Muscle of leg (tissue), 11 donors: Measurements from ENCODE around the gene AFG1L. TPM values are rescaled to one million over a fixed set of nuclear protein-coding genes. Genes with fewer than 3 reads are reported as not detected.
"Not testable (repeated sequence)": the region's sequence is repeated elsewhere in the genome, so short reads cannot be mapped to it uniquely, and the experiment has no call there.

Experiments used
- DNase-seq: peaks from one replicate; pipeline ENCODE4 v3.0.0; 2013
- H3K27ac ChIP-seq: one replicate; pipeline ENCODE4 v1.5.1; 2013; ENCODE audit warnings: mild to moderate bottlenecking, low read length, control low read depth
- H3K27me3 ChIP-seq: one replicate; pipeline ENCODE4 v1.6.1; 2013; ENCODE audit warnings: low read length; ENCODE audit not compliant: control insufficient read depth, insufficient read depth
- H3K36me3 ChIP-seq: one replicate; pipeline ENCODE4 v1.6.1; 2013; ENCODE audit warnings: low read length; ENCODE audit not compliant: control insufficient read depth, insufficient read depth
- H3K4me1 ChIP-seq: one replicate; pipeline ENCODE4 v1.6.1; 2013; ENCODE audit warnings: low read length; ENCODE audit not compliant: control insufficient read depth, insufficient read depth
- H3K4me3 ChIP-seq: one replicate; pipeline ENCODE4 v1.5.1; 2013; ENCODE audit warnings: low read length, control low read depth
- H3K9me3 ChIP-seq: replicated peaks from 2 replicates; pipeline ENCODE4 v1.6.1; 2013; ENCODE audit warnings: low read depth, low read length; ENCODE audit not compliant: control insufficient read depth
- WGBS: methylation state at CpG from one replicate; pipeline ENCODE4 v1.1.5; 2013; ENCODE audit warnings: missing lambda C conversion rate; ENCODE audit not compliant: insufficient coverage; 5-methylcytosine and 5-hydroxymethylcytosine counted together
- polyA plus RNA-seq, 8 donors: library from polyadenylated mRNA; unstranded; fragments of 120-200 nt; gene quantifications; one replicate each; pipeline versions ENCODE4 v1.2.1 to v1.2.3, GENCODE V29; 2013; ENCODE audit warnings: inconsistent platforms in 1 of 8, low replicate concordance in 1 of 8; ENCODE audit not compliant: insufficient read length in 8 of 8, insufficient read depth in 1 of 8
- total RNA-seq: library from RNA; stranded (reverse); fragments of 120-200 nt; gene quantifications from one replicate; pipeline ENCODE4 v1.2.4, GENCODE V29; 2013

The AFG1L gene
- total and polyA plus RNA-seq, 9 donors = 3.9 to 7.2 (median 5.1) TPM

DNA sequence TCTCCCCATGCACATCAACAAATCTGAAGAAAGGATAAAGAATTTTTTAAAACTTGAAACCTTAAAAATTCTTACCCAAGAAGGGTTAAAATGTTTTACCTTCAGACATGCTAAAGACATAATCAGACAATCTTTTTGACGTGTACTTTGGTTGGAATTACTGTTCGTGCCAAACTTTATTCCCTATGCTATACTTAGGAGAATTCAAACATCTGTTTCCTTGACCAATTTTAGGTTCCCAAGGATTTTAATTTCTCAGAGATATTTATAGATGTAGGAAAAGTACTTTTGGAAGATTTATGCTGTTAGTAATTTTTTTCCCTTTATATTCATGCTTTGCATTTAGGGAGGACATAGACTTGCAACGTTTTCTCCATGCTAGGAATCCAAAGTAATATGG lies 108.4 kb downstream of the AFG1L start:
- peaks cover 3% of the 10 kb centered on the region for H3K4me1 ChIP-seq
- no peaks in the 10 kb centered on the region for H3K9me3 ChIP-seq
- H3K36me3 ChIP-seq = no peaks in the 10 kb centered on the region
- WGBS = no CpG with 5 or more reads among the region's 3 CpGs
- DNase-seq = peak; percentile 90
- H3K27me3 ChIP-seq = no peaks in the 10 kb centered on the region
- H3K4me3 ChIP-seq = no peak overlapping the region
- peak overlapping the region; percentile 56 for H3K27ac ChIP-seq

DNA sequence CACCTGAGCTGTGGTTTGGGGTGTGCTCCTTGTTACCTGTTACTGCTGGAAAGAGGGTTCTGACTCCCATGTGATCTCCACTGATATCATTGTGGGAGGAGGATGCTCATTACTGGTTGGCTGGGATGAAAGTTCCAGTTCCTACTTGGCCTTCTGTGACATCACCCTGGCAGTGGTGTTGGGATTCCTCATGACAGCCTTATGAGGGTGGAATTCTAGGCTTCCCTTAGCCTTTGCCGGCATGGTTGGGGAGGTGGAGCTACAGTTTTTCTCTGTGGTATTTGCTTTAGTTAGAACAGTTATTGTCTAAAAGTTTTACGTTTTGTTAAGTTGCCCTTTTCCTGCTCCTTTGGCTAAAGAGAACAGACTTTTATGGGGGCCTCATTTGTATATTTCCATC lies 112.1 kb downstream of the AFG1L start:
- H3K4me1 ChIP-seq = peaks cover 3% of the 10 kb centered on the region
- no peaks in the 10 kb centered on the region for H3K9me3 ChIP-seq
- WGBS = 86% methylated on average over 1 of the region's 2 CpGs
- no peak overlapping the region for H3K27ac ChIP-seq
- DNase-seq = peak; percentile 16
- no peaks in the 10 kb centered on the region for H3K36me3 ChIP-seq
- no peak overlapping the region for H3K4me3 ChIP-seq
- no peaks in the 10 kb centered on the region for H3K27me3 ChIP-seq

DNA sequence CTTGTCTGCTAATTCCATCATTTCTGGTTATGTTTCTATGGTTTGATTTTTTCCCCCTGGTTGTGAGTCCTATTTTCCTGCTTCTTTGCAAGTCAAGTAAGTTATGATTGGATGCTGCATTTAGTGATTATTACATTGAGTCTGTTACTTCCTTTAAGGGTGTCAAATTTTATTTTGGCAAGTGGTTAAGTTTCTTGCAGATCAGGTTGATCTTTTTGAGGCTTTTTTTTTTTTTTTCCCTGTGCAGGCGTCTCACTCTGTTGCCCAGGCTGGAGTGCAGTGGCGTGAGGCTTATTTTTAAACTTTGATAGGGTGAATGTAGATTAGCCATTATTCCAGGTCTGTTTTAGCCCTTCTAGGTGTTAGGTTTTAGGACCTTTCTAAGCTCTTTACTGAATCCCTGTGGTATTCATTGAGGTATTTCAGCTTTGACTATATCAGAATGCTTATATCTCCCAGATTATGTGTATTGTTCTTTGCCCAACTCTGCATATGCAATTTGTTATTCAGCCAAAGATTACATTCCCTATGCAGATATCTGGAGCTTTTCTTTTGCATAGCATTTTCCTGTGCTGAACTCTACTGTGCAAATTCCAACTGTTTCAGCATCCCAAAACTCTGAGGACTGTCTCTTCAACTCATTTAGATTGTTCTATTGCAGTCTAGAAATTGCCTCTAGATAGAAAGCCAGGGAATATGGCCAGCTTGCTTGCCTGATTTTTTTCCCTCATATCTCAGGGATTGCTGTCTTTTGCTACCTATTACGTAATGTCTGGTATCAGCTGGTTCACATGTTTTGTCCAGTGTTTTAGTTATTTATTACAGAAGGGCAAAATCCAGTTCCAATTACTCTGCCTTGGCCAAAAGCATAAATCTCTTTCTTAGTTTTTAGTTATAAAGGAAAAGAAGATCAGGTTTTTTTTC lies 113.3 kb downstream of the AFG1L start:
- peak; percentile 93 for DNase-seq
- H3K27ac ChIP-seq = peak overlapping the region; percentile 37
- no CpG with 5 or more reads among the region's 3 CpGs for WGBS

DNA sequence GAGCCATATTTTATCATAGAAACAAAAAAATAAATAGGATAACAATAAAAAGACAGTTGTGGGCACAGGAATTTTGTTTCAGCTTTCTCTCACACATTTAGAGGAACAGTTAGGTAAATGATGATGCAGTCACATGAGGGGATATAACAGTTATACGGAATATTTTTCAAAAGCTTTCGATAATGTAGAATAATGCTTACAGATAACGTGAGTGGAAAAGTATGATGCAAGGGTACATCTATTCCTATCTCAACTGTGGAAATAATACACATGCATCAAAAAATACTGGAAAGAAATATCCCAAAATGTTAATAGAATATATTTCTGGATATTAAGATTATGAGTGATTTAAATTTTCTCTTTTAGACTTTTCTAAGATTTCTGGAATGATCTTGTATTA lies 114.0 kb downstream of the AFG1L start:
- Histone ChIP-seq H3K27ac (peak overlapping the region; percentile 37), H3K4me1 (peaks cover 3% of the 10 kb centered on the region), H3K27me3 (no peaks in the 10 kb centered on the region), H3K36me3 (no peaks in the 10 kb centered on the region), H3K4me3 (no peak overlapping the region), H3K9me3 (no peaks in the 10 kb centered on the region)
- DNase-seq = no peak
- WGBS = no CpG with 5 or more reads among the region's 3 CpGs

More for the DNA sequence above, 113.3 kb downstream of the AFG1L start:
- H3K4me1 ChIP-seq = peaks cover 3% of the 10 kb centered on the region
- H3K36me3 ChIP-seq = no peaks in the 10 kb centered on the region
- no peaks in the 10 kb centered on the region for H3K9me3 ChIP-seq
- H3K27me3 ChIP-seq = no peaks in the 10 kb centered on the region
- H3K4me3 ChIP-seq = no peak overlapping the region

DNA sequence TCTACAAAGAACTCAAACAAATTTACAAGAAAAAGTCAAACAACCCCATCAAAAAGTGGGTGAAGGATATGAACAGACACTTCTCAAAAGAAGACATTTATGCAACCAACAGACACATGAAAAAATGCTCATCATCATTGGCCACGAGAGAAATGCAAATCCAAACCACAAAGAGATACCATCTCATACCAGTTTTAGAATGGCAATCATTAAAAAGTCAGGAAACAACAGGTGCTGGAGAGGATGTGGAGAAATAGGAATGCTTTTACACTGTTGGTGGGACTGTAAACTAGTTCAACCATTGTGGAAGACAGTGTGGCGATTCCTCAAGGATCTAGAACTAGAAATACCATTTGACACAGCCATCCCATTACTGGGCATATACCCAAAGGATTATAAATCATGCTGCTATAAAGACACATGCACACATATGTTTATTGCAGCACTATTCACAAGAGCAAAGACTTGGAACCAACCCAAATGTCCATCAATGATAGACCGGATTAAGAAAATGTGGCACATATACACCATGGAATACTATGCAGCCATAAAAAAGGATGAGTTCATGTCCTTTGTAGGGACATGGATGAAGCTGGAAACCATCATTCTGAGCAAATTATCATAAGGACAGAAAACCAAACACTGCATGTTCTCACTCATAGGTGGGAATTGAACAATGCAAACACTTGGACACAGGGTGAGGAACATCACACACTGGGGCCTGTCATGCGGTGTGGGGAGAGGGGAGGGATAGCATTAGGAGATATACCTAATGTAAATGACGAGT lies 121.4 kb downstream of the AFG1L start:
- not testable (repeated sequence) for H3K27me3 ChIP-seq, DNase-seq, H3K27ac ChIP-seq, H3K4me1 ChIP-seq, H3K9me3 ChIP-seq, H3K36me3 ChIP-seq, H3K4me3 ChIP-seq
- WGBS = 100% methylated on average over 1 of the region's 5 CpGs

DNA sequence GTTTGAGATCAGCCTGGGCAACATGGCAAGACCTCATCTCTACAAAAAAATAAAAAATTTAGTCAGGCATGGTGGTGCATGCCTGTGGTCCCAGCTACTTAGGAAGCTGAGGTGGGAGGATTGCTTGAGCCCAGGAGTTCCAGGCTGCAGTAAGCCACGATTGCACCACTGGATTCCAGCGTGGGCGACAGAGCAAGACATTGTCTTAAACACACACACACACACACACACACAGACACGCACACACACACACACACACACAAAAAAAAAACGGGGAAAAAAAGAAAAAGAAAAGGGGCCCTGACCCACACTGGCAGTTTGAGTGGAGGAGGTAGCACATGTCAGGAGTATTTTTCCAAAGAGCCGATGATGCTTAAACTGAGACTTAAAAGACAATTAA lies 122.2 kb downstream of the AFG1L start:
- H3K27ac ChIP-seq = no peak overlapping the region
- H3K36me3 ChIP-seq = no peaks in the 10 kb centered on the region
- H3K9me3 ChIP-seq = no peaks in the 10 kb centered on the region
- 90% methylated on average over 1 of the region's 6 CpGs for WGBS
- H3K27me3 ChIP-seq = no peaks in the 10 kb centered on the region
- H3K4me1 ChIP-seq = no peaks in the 10 kb centered on the region
- H3K4me3 ChIP-seq = no peak overlapping the region
- DNase-seq = no peak

DNA sequence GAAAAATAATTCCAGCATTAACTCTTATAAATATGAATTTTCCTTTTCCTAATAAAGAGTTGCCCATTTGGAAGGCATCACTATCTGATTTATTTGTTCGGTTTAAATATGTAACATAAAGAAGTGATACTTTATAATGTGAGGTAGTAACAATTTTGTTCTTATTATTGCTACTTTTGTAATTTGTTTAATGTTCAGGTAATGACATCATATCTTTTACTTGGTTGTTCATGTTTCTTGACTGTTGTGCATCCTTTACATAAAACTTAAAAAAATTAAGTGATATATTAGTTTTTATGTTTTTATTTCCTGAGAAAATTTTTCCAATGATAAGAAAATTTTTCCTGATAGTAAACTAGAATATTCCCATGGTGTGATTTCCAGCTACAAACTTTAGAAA lies 124.6 kb downstream of the AFG1L start:
- DNase-seq = no peak
- no CpG with 5 or more reads among the region's 1 CpG for WGBS
- Histone ChIP-seq H3K36me3 (no peaks in the 10 kb centered on the region), H3K4me1 (no peaks in the 10 kb centered on the region), H3K9me3 (no peaks in the 10 kb centered on the region), H3K27me3 (no peaks in the 10 kb centered on the region), H3K27ac (no peak overlapping the region), H3K4me3 (no peak overlapping the region)

DNA sequence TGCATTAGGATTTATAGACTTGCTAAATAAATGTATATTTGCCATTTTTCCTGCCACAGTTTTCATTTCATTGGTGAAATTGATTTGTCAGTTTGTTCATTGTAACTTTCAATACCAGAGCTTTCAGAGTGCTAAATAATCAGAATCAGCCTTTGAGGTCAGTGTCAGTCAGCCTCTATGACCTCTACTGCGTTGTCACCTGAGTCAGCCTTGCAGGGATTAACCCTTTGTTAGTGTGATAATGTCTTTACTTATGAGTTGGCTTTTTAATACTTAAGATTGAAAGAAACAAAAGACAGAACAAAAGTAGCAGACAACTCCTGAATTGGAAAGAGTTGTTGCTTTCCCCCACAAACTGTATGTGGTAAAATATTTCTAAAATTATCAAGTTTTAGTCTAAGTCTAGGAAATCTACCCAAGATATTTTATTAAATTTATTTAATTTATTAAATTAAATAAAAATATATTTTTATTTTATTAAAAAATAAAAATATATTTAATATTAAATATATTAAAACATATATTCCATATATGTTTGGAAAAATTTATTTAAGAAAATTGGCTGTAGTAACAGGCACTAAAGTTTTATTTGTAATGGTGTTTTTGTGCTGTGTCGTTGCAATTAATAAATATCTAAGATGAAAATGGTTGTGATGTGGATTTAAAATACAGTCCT lies 125.2 kb downstream of the AFG1L start:
- Histone ChIP-seq H3K4me1 (no peaks in the 10 kb centered on the region), H3K4me3 (no peak overlapping the region), H3K36me3 (no peaks in the 10 kb centered on the region), H3K9me3 (no peaks in the 10 kb centered on the region), H3K27ac (no peak overlapping the region), H3K27me3 (no peaks in the 10 kb centered on the region)
- no peak for DNase-seq
- no CpG with 5 or more reads among the region's 2 CpGs for WGBS

DNA sequence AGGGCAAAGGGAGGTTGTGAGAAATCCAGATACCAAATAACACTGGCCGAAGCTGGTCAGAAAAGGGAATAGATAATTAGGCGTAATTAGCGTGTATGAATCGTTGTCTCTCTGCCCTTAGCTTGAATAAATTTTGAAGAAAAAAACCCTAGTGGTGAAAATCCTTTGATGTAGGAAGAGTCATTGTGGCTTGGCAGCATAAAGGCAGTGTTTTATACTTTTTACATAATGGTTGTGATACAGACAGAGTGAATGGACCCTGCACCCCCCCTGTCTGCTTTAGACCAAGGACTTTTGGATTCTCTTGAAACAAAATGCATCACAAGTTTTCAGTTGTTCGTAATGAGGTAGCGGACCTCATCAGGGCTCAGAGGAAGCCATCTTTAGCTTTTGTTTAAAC lies 126.5 kb downstream of the AFG1L start:
- H3K36me3 ChIP-seq = no peaks in the 10 kb centered on the region
- H3K4me3 ChIP-seq = no peak overlapping the region
- H3K27ac ChIP-seq = no peak overlapping the region
- DNase-seq = no peak
- H3K4me1 ChIP-seq = no peaks in the 10 kb centered on the region
- no peaks in the 10 kb centered on the region for H3K9me3 ChIP-seq
- 86% methylated on average over 3 of the region's 6 CpGs for WGBS
- no peaks in the 10 kb centered on the region for H3K27me3 ChIP-seq
